A673 (cell line): ENCODE results near the gene AGAP9.
"Not testable (repeated sequence)": the region's sequence is repeated elsewhere in the genome, so short reads cannot be mapped to it uniquely, and the experiment has no call there.

Source experiments
- EZH2 ChIP-seq: fragments of 200-600 bp; sonication (generic); IDR thresholded peaks from 2 replicates; pipeline ENCODE4 v1.6.1; 2017; ENCODE audit warnings: borderline replicate concordance, low read depth, mild to moderate bottlenecking, mixed read lengths, antibody characterized with exemption, low read length; ENCODE audit not compliant: poor library complexity, severe bottlenecking
- TF ChIP-seq, protein P1 (sequence below): fragments of 300-800, 200-600 bp; sonication (generic); conservative IDR thresholded peaks from 2 replicates; pipeline ENCODE4 v1.5.1; 2017; ENCODE audit warnings: low read depth, mild to moderate bottlenecking, antibody characterized with exemption, low read length, moderate library complexity, mixed read lengths

DNA sequence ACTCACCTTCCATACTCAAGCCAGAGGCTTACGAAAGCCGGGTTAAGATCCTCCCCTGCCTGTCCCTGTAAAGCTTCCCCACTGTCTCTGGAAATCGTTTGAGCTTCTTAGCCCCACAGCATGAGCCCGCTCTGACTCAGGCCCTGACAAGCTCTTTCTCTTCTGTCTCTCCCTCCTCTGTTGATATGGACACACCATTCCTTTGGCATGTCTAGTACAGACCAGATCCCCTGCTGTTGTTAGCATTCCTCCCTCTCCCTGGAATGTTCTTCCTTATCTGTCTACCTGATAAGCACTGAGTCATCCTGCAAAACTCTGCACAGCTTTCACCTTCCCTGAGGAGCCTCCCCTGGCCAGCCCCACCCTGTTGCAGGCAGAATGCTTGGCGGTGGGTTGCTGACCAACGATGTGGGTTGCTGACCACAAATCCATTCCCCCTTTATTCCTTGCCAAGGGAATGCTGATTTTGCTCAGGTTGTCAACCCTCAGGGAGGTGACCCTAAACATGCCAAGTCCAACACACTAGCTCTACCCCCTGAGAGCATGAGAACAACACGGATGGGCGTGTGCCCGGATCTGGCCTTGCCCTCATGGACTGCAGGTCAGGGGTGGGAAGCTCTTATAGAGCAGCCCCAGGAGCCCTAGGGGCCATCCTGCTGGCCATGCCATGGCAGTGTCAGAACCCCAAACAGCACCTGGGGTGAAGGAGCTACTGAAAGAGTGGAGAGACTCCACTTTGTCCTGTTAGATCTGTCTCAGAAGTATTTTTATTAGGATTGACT, 60.7 kb downstream of the AGAP9 start:
- TF ChIP-seq, protein P1, sequence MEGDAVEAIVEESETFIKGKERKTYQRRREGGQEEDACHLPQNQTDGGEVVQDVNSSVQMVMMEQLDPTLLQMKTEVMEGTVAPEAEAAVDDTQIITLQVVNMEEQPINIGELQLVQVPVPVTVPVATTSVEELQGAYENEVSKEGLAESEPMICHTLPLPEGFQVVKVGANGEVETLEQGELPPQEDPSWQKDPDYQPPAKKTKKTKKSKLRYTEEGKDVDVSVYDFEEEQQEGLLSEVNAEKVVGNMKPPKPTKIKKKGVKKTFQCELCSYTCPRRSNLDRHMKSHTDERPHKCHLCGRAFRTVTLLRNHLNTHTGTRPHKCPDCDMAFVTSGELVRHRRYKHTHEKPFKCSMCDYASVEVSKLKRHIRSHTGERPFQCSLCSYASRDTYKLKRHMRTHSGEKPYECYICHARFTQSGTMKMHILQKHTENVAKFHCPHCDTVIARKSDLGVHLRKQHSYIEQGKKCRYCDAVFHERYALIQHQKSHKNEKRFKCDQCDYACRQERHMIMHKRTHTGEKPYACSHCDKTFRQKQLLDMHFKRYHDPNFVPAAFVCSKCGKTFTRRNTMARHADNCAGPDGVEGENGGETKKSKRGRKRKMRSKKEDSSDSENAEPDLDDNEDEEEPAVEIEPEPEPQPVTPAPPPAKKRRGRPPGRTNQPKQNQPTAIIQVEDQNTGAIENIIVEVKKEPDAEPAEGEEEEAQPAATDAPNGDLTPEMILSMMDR, result not testable (repeated sequence)
- not testable (repeated sequence) for TF ChIP-seq EZH2
